GM12872 (cell line): ENCODE results near the gene MRPS23.

Experiments
- TF ChIP-seq, protein P1 (sequence below): IDR thresholded peaks from 3 replicates; pipeline ENCODE4 v1.5.1; 2011; ENCODE audit warnings: low read depth, mild to moderate bottlenecking, low read length, moderate library complexity; ENCODE audit not compliant: insufficient read depth

MRPS23 gene

GRCh38 chr17:57819285-57819684 lies 30.6 kb downstream of the MRPS23 start:
- TF ChIP-seq, protein P1, sequence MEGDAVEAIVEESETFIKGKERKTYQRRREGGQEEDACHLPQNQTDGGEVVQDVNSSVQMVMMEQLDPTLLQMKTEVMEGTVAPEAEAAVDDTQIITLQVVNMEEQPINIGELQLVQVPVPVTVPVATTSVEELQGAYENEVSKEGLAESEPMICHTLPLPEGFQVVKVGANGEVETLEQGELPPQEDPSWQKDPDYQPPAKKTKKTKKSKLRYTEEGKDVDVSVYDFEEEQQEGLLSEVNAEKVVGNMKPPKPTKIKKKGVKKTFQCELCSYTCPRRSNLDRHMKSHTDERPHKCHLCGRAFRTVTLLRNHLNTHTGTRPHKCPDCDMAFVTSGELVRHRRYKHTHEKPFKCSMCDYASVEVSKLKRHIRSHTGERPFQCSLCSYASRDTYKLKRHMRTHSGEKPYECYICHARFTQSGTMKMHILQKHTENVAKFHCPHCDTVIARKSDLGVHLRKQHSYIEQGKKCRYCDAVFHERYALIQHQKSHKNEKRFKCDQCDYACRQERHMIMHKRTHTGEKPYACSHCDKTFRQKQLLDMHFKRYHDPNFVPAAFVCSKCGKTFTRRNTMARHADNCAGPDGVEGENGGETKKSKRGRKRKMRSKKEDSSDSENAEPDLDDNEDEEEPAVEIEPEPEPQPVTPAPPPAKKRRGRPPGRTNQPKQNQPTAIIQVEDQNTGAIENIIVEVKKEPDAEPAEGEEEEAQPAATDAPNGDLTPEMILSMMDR: no peak

- TF ChIP-seq, protein P1: no peak
These were observed 31.8 kb downstream of the MRPS23 start for GRCh38 chr17:57818066-57818465.

DNA sequence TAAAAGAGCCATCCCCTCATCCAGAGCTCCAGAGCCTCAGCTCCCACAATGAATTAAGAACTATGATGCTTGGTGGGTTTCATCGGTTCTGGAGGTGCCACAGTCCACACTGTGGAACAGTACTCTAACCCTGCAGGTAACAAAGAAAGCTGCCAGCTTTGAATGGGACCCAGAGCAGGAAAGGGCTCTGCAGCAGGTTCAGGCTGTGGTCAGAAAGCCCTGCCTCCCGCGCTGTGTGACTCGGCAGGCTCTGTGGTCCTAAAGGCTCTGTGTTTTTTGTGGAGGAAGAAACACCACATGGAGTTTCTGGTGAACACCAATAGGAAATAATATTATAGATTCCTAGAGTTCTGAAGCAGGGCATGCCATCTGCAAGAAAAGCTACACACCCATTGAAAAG lies 32.5 kb downstream of the MRPS23 start:
- TF ChIP-seq, protein P1: no peak

DNA sequence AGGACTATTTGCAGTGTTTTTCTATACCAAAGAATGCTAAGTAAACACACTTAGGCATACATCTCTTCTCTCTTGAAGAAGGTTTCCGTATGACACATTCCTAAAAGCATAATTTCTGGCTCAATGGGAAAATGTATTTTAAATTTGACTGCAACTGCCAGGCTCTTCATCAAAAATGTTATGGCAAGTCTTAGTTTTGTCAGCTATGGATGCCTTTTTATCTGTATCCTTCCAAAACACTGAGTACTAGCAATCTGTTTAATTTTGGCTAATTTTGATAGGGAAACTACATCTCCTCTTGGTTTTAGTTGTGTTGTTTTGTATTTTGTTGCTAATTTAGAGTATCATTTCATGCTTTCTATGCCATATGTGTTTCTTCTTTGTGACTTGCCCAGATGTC lies 35.4 kb downstream of the MRPS23 start:
- TF ChIP-seq, protein P1: no peak

- TF ChIP-seq, protein P1: no peak
These were observed 38.1 kb downstream of the MRPS23 start for GRCh38 chr17:57811638-57812280.

GRCh38 chr17:57810721-57811637 lies 38.9 kb downstream of the MRPS23 start:
- TF ChIP-seq, protein P1: no peak

DNA sequence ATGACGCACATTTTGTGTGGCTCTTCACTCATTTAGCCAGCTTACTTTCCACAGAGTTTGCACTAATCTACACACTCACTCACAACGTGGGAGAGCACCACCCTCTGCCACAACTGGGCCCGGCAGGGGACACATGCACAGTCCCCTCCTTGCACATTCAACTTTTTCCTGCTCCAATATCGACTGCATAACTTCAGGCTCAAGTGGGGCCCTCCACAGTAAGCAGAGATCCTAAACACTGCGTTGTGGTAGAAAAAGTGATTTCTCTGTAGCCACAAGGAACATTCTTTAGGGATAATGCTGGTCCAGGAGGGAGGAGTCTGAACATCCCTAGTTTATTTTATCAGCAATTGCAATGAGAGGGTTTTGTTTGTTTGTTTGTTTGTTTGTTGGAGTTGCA lies 40.0 kb downstream of the MRPS23 start:
- TF ChIP-seq, protein P1: no peak
